Epithelial cell of esophagus (primary cell): ENCODE measurements around the gene RAI1.

Experiments used
- DNase-seq: peaks from one replicate; pipeline ENCODE4 v3.0.0; 2010; ENCODE audit warnings: low read depth
- H3K4me3 ChIP-seq: 2 replicates; pipeline ENCODE4 v1.5.1; 2011; ENCODE audit warnings: mild to moderate bottlenecking, low read length, control low read depth
- CTCF ChIP-seq: IDR thresholded peaks from 2 replicates; pipeline ENCODE4 v1.5.1; 2011; ENCODE audit warnings: low read depth, mild to moderate bottlenecking, low read length, control low read depth, inconsistent platforms; ENCODE audit not compliant: insufficient read depth; ENCODE audit errors: missing control alignments

The RAI1 gene

GRCh38 chr17:17844500-17844899 is 163.2 kb downstream of the RAI1 start:
- no peak for TF ChIP-seq CTCF
- no peak overlapping the region for H3K4me3 ChIP-seq
- no peak for DNase-seq

GRCh38 chr17:17845046-17845775 is 164.0 kb downstream of the RAI1 start:
- no peak overlapping the region for H3K4me3 ChIP-seq
- no peak for DNase-seq
- no peak for TF ChIP-seq CTCF

- DNase-seq = no peak
- TF ChIP-seq CTCF = no peak
- no peak overlapping the region for H3K4me3 ChIP-seq
Observed at GRCh38 chr17:17846003-17846402, 164.7 kb downstream of the RAI1 start.

GRCh38 chr17:17846645-17847044 is 165.4 kb downstream of the RAI1 start:
- no peak for DNase-seq
- no peak for TF ChIP-seq CTCF
- no peak overlapping the region for H3K4me3 ChIP-seq

GRCh38 chr17:17847118-17847689 is 165.9 kb downstream of the RAI1 start:
- H3K4me3 ChIP-seq = no peak overlapping the region
- TF ChIP-seq CTCF = no peak
- DNase-seq = no peak

- no peak overlapping the region for H3K4me3 ChIP-seq
- no peak for TF ChIP-seq CTCF
- no peak for DNase-seq
Observed at GRCh38 chr17:17847726-17848125, 166.5 kb downstream of the RAI1 start.

- TF ChIP-seq CTCF = no peak
- no peak for DNase-seq
- H3K4me3 ChIP-seq = no peak overlapping the region
Observed at GRCh38 chr17:17848311-17849082, 167.2 kb downstream of the RAI1 start.
